ENCODE results near the gene IGSF9B.

The IGSF9B gene

DNA sequence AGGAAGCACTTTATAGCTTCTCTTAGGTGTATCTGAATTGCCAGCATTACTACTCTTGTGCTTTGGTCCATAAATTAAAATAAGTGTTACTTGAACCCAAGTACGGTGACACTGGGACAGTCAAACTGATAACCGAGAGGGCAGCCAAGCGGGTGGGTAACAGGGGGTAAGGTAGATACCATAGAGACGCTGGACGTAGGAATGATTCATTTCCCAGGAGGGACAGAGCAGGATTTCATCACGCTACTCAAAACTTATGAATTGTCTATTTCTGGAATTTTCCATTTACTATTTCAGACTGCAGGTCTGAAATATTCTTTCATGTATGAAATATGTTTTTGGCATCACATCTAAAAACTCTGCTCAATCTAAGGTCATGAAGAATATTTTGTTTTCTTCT is 96.6 kb downstream of the IGSF9B start:
- TF ChIP-seq, protein P1, sequence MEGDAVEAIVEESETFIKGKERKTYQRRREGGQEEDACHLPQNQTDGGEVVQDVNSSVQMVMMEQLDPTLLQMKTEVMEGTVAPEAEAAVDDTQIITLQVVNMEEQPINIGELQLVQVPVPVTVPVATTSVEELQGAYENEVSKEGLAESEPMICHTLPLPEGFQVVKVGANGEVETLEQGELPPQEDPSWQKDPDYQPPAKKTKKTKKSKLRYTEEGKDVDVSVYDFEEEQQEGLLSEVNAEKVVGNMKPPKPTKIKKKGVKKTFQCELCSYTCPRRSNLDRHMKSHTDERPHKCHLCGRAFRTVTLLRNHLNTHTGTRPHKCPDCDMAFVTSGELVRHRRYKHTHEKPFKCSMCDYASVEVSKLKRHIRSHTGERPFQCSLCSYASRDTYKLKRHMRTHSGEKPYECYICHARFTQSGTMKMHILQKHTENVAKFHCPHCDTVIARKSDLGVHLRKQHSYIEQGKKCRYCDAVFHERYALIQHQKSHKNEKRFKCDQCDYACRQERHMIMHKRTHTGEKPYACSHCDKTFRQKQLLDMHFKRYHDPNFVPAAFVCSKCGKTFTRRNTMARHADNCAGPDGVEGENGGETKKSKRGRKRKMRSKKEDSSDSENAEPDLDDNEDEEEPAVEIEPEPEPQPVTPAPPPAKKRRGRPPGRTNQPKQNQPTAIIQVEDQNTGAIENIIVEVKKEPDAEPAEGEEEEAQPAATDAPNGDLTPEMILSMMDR (conservative IDR thresholded peaks at IDR 0.05; ENCODE audit: control insufficient read depth, insufficient read depth, low read depth, low read length), result no peak
- no peak for DNase-seq (ENCODE audit: low read depth)
- H3K4me3 ChIP-seq (ENCODE audit: control insufficient read depth, low read depth, low read length), result no peak overlapping the region

Measured in fibroblast of mammary gland (primary cell).